Glutamatergic neuron (in vitro differentiated cells): Measurements from ENCODE around the gene HPSE2. TPM values are rescaled to one million over a fixed set of nuclear protein-coding genes. Genes with fewer than 3 reads are reported as not detected.

ENCODE experiments used
- DNase-seq: peaks from one replicate; pipeline ENCODE4 v3.0.0; 2022
- H3K27ac Mint-ChIP-seq: one replicate; pipeline ENCODE4 v1.8.0; 2020; ENCODE audit warnings: mild to moderate bottlenecking, mixed read lengths, inconsistent platforms; ENCODE audit not compliant: unreplicated experiment
- H3K27me3 Mint-ChIP-seq: one replicate; pipeline ENCODE4 v1.8.0; 2020; ENCODE audit warnings: mild to moderate bottlenecking, moderate library complexity, mixed read lengths, inconsistent platforms; ENCODE audit not compliant: unreplicated experiment
- H3K36me3 Mint-ChIP-seq: one replicate; pipeline ENCODE4 v1.8.0; 2020; ENCODE audit warnings: mild to moderate bottlenecking, mixed read lengths, inconsistent platforms; ENCODE audit not compliant: unreplicated experiment
- H3K4me1 Mint-ChIP-seq: one replicate; pipeline ENCODE4 v1.8.0; 2020; ENCODE audit warnings: mild to moderate bottlenecking, low read depth, mixed read lengths, inconsistent platforms; ENCODE audit not compliant: unreplicated experiment
- H3K4me3 Mint-ChIP-seq: one replicate; pipeline ENCODE4 v1.8.0; 2020; ENCODE audit warnings: mild to moderate bottlenecking, mixed read lengths, inconsistent platforms; ENCODE audit not compliant: unreplicated experiment
- H3K9me3 Mint-ChIP-seq: one replicate; pipeline ENCODE4 v1.8.0; 2020; ENCODE audit warnings: mild to moderate bottlenecking, moderate library complexity, mixed read lengths, inconsistent platforms; ENCODE audit not compliant: unreplicated experiment
- total RNA-seq: library from RNA; stranded (reverse); fragmentation: NEBNext Ultra II Directional; extraction: Animal tissue kit (Norgen Biotek cat#: 25700); gene quantifications from one replicate; pipeline ENCODE4 v1.2.1, GENCODE V29; 2021; ENCODE audit not compliant: unreplicated experiment
- TF ChIP-seq, protein P1 (sequence below): fragments of 200-600 bp; sonication (generic); IDR thresholded peaks from one replicate; pipeline ENCODE4 v1.5.0; 2021; ENCODE audit not compliant: partially characterized antibody, unreplicated experiment

HPSE2 gene
- total RNA-seq, 1 donor from 2014 or later = not detected

GRCh38 chr10:98852686-98853085 lies 383.0 kb downstream of the HPSE2 start:
- no peaks in the 10 kb centered on the region for H3K9me3 Mint-ChIP-seq
- no peaks in the 10 kb centered on the region for H3K36me3 Mint-ChIP-seq
- no peak overlapping the region for H3K4me3 Mint-ChIP-seq
- DNase-seq = no peak
- TF ChIP-seq, protein P1, sequence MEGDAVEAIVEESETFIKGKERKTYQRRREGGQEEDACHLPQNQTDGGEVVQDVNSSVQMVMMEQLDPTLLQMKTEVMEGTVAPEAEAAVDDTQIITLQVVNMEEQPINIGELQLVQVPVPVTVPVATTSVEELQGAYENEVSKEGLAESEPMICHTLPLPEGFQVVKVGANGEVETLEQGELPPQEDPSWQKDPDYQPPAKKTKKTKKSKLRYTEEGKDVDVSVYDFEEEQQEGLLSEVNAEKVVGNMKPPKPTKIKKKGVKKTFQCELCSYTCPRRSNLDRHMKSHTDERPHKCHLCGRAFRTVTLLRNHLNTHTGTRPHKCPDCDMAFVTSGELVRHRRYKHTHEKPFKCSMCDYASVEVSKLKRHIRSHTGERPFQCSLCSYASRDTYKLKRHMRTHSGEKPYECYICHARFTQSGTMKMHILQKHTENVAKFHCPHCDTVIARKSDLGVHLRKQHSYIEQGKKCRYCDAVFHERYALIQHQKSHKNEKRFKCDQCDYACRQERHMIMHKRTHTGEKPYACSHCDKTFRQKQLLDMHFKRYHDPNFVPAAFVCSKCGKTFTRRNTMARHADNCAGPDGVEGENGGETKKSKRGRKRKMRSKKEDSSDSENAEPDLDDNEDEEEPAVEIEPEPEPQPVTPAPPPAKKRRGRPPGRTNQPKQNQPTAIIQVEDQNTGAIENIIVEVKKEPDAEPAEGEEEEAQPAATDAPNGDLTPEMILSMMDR = peak; percentile 60
- H3K27me3 Mint-ChIP-seq = no peaks in the 10 kb centered on the region
- H3K4me1 Mint-ChIP-seq = no peaks in the 10 kb centered on the region
- H3K27ac Mint-ChIP-seq = no peak overlapping the region

DNA sequence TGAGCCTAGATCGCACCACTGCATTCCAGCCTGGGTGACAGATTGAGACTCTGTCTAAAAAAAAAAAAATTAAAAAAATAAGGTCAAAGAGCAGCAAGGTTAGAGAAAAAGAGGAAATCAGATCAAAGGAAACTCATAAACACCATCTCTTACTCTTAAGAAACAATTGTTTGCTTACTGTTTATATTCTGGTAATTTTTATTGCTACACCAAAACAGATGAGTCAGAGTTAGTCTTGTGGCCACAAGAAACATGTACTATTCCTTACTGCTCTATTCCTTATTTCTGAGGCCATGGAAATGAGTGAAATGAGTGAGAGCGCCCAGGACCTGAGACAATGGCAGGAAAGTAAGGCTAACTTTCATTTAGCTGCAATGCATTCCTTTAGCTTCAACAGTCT lies 387.3 kb downstream of the HPSE2 start:
- TF ChIP-seq, protein P1 = no peak
- H3K9me3 Mint-ChIP-seq = no peaks in the 10 kb centered on the region
- no peak overlapping the region for H3K27ac Mint-ChIP-seq
- H3K36me3 Mint-ChIP-seq = no peaks in the 10 kb centered on the region
- H3K4me3 Mint-ChIP-seq = no peak overlapping the region
- no peaks in the 10 kb centered on the region for H3K27me3 Mint-ChIP-seq
- no peak for DNase-seq
- no peaks in the 10 kb centered on the region for H3K4me1 Mint-ChIP-seq

DNA sequence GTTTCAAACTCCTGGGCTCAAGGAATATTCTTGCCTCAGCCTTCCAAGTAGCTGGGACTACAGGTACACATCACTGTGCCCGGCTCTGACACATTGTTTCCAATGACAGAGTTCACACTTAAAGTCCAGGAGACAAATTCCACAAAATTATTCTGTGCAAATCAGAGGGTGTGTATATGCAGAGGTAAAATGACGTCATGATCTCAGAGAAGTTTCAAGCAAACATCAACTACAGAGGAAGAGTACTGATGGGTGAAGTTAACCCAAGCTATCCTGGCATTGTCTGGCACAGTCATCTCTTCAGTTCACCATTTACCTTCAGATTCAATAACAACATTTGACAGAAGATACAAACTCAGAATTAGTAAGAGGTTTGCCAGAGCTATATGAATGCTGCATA lies 388.9 kb downstream of the HPSE2 start:
- H3K36me3 Mint-ChIP-seq = no peaks in the 10 kb centered on the region
- no peak for DNase-seq
- H3K27ac Mint-ChIP-seq = no peak overlapping the region
- H3K9me3 Mint-ChIP-seq = no peaks in the 10 kb centered on the region
- no peaks in the 10 kb centered on the region for H3K4me1 Mint-ChIP-seq
- H3K4me3 Mint-ChIP-seq = no peak overlapping the region
- H3K27me3 Mint-ChIP-seq = no peaks in the 10 kb centered on the region
- TF ChIP-seq, protein P1 = no peak

DNA sequence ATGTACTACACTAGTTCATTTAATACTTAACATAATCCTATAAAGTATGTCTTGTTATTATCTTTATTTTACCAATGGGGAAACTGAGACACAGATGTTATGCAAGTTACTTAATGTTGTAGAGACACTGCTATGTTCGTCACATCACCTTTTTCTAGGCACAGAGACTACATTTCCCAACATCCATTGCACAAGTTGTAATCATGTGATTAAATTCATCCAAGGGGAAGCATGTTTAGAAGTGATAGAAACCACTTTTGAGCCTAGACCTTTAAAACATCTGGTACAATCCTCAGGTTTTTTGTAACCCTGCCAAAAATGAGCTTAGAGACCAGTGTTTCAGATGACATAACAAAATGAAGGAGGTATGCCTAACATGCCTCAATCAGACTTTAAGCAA lies 402.1 kb downstream of the HPSE2 start:
- TF ChIP-seq, protein P1 = no peak
- H3K36me3 Mint-ChIP-seq = no peaks in the 10 kb centered on the region

DNA sequence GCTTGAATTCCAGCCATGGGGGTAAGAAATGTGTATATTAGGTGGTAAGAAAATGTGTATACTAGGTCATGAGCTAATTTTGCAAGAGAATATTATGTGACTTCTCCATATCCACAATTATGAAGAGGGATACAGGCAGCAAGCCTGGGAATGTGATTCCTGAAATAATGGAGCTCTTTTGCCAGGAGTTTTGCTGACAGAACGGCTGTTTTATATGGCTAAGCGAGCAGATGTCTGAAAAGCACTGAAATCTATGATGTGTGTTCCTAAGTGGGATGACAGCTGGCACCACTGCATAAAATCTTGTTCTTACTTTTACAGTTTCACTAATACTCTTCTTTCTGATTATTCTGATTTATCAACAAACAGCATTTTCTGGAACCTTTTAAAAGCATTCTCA lies 402.9 kb downstream of the HPSE2 start:
- H3K4me3 Mint-ChIP-seq = no peak overlapping the region
- no peak for DNase-seq
- H3K36me3 Mint-ChIP-seq = no peaks in the 10 kb centered on the region
- no peak overlapping the region for H3K27ac Mint-ChIP-seq
- H3K9me3 Mint-ChIP-seq = no peaks in the 10 kb centered on the region
- H3K27me3 Mint-ChIP-seq = no peaks in the 10 kb centered on the region
- TF ChIP-seq, protein P1 = no peak
- H3K4me1 Mint-ChIP-seq = no peaks in the 10 kb centered on the region

More for the DNA sequence above, 402.1 kb downstream of the HPSE2 start:
- Mint-ChIP-seq H3K27ac (no peak overlapping the region), H3K27me3 (no peaks in the 10 kb centered on the region), H3K4me1 (no peaks in the 10 kb centered on the region), H3K4me3 (no peak overlapping the region), H3K9me3 (no peaks in the 10 kb centered on the region)
- DNase-seq = no peak
